Panc1 (cell line): Measurements from ENCODE around the gene TFB2M.

Experiments
- CTCF ChIP-seq: fragments of 450-650 bp; IDR thresholded peaks from 2 replicates; pipeline ENCODE4 v1.5.1; 2017; ENCODE audit warnings: mild to moderate bottlenecking
- POLR2AphosphoS5 ChIP-seq: IDR thresholded peaks from 2 replicates; pipeline ENCODE4 v1.6.1; 2012; ENCODE audit warnings: mild to moderate bottlenecking, low read depth, low read length, moderate library complexity
- SIN3A ChIP-seq: IDR thresholded peaks from 2 replicates; pipeline ENCODE4 v1.6.1; 2012; ENCODE audit warnings: low read depth, mild to moderate bottlenecking, low read length, moderate library complexity, borderline replicate concordance; ENCODE audit not compliant: insufficient read depth
- TCF7L2 ChIP-seq: IDR thresholded peaks from 2 replicates; pipeline ENCODE4 v1.6.1; 2011; ENCODE audit warnings: mild to moderate bottlenecking, low read depth, low read length, inconsistent platforms
- TF ChIP-seq, protein P1 (sequence below), 2 experiments: IDR thresholded peaks; 2 replicates each; pipeline ENCODE4 v1.6.1; 2011 to 2012; ENCODE audit warnings: low read depth in 2 of 2, control low read depth in 1 of 2, low read length in 1 of 2, mild to moderate bottlenecking in 1 of 2, moderate library complexity in 1 of 2; ENCODE audit not compliant: insufficient read depth in 1 of 2

- TF ChIP-seq CTCF (no peak), POLR2AphosphoS5 (no peak), TCF7L2 (no peak), SIN3A (no peak)
- TF ChIP-seq, protein P1, sequence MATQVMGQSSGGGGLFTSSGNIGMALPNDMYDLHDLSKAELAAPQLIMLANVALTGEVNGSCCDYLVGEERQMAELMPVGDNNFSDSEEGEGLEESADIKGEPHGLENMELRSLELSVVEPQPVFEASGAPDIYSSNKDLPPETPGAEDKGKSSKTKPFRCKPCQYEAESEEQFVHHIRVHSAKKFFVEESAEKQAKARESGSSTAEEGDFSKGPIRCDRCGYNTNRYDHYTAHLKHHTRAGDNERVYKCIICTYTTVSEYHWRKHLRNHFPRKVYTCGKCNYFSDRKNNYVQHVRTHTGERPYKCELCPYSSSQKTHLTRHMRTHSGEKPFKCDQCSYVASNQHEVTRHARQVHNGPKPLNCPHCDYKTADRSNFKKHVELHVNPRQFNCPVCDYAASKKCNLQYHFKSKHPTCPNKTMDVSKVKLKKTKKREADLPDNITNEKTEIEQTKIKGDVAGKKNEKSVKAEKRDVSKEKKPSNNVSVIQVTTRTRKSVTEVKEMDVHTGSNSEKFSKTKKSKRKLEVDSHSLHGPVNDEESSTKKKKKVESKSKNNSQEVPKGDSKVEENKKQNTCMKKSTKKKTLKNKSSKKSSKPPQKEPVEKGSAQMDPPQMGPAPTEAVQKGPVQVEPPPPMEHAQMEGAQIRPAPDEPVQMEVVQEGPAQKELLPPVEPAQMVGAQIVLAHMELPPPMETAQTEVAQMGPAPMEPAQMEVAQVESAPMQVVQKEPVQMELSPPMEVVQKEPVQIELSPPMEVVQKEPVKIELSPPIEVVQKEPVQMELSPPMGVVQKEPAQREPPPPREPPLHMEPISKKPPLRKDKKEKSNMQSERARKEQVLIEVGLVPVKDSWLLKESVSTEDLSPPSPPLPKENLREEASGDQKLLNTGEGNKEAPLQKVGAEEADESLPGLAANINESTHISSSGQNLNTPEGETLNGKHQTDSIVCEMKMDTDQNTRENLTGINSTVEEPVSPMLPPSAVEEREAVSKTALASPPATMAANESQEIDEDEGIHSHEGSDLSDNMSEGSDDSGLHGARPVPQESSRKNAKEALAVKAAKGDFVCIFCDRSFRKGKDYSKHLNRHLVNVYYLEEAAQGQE (IDR thresholded peaks at IDR 0.05; ENCODE audit: insufficient read depth in 1 of 2, low read depth in 2 of 2, low read length in 1 of 2): no peak
Measured at GRCh38 chr1:246544001-246544400, 22.1 kb downstream of the TFB2M start.
